NCI-H1417 (cell line): ENCODE results near the gene TFB2M.
"Not testable (repeated sequence)": the region's sequence is repeated elsewhere in the genome, so short reads cannot be mapped to it uniquely, and the experiment has no call there.

Experiments
- DNase-seq, 3 experiments: peaks; one replicate each; lab custom pipeline; 2025; lab: John Stamatoyannopoulos, UW

TFB2M gene

GRCh38 chr1:246583056-246583440 lies 17.0 kb upstream of the TFB2M start:
- no peak for DNase-seq

GRCh38 chr1:246582301-246583055 lies 16.4 kb upstream of the TFB2M start:
- DNase-seq = no peak

- DNase-seq = no peak
Observed at GRCh38 chr1:246580497-246581370, 14.7 kb upstream of the TFB2M start.

- no peak for DNase-seq
Observed at GRCh38 chr1:246579818-246580217, 13.8 kb upstream of the TFB2M start.

GRCh38 chr1:246577720-246578106 lies 11.7 kb upstream of the TFB2M start:
- DNase-seq = no peak

- no peak for DNase-seq
Observed at GRCh38 chr1:246577082-246577719, 11.1 kb upstream of the TFB2M start.

GRCh38 chr1:246576709-246577032 lies 10.6 kb upstream of the TFB2M start:
- no peak for DNase-seq

- DNase-seq = no peak
Observed at GRCh38 chr1:246573491-246573890, 7.4 kb upstream of the TFB2M start.

- no peak for DNase-seq
Observed at GRCh38 chr1:246572785-246573184, 6.7 kb upstream of the TFB2M start.

GRCh38 chr1:246571953-246572352 lies 5.9 kb upstream of the TFB2M start:
- no peak for DNase-seq

GRCh38 chr1:246571309-246571708 lies 5.2 kb upstream of the TFB2M start:
- DNase-seq = not testable (repeated sequence)

- peak in 2 of 3 experiments; percentile 10 to 56 for DNase-seq
Observed at GRCh38 chr1:246569248-246570238, 3.5 kb upstream of the TFB2M start.

GRCh38 chr1:246567646-246568235 lies 1.7 kb upstream of the TFB2M start:
- no peak for DNase-seq

GRCh38 chr1:246566813-246567645 lies 968 bp upstream of the TFB2M start:
- peak in 2 of 3 experiments; percentile 27 to 54 for DNase-seq

- DNase-seq = no peak
Observed at GRCh38 chr1:246565751-246566127, 322 bp downstream of the TFB2M start.

GRCh38 chr1:246564839-246565750 lies 966 bp downstream of the TFB2M start:
- no peak for DNase-seq

- DNase-seq = not testable (repeated sequence)
Observed at GRCh38 chr1:246560833-246561232, 5.2 kb downstream of the TFB2M start.

GRCh38 chr1:246559310-246559709 lies 6.8 kb downstream of the TFB2M start:
- no peak for DNase-seq

- DNase-seq = no peak
Observed at GRCh38 chr1:246558041-246558440, 8.0 kb downstream of the TFB2M start.
